ENCODE data around the gene RPL21.

RPL21 gene

DNA sequence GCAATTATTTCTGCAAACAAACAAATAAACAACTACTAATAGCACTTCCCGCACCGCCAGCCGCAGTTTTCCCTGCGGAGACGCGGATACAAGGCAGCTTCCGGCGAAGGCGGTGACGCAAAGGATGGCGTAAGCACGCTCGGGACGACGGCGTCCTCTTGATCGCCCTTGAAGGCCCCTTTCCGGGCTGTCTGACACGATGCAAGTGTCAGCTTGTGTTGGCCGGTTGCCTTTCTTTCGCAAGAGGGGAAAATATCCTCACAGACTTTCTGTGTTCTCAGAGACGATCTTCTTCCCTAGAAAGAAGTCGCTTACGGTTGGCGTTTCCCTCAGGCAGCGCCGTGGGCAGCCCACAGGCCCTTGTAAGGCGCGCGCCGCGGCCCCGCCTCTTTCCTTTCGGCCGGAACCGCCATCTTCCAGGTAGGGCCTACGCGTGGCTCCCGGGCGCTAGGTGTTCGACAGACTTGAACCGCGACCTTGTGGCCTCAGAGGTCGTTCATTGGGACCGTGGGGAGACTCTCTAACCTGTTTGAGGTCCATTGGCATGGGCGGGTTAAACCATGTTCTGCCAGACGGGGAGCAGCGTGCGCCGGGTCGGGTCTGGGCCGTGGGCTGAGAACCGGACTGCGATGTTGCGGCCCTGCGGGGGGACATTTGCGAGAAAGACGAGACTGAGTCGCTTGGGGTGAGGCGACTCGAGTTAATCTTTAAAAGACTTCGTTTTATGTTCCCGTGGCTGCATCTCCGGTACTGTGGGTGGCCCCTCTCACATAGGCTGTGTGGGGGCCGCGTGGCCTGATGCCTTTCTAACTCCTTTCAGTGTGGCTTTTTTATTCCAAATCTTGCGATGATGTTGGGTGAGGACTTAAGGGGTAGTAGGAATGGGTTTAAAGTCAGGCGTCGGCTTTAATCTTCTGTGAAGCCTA lies at the start of gene RPL21:
Gene RPL21, plus strand, starts transcription at position 393 of the 926 bp plus-strand sequence. CDS start 2,219 bp downstream, outside the sequence.
- peak within 1 kb of the TSS; percentile 100 for H3K4me3 ChIP-seq (ENCODE audit: low read depth, low read length)
- TF ChIP-seq, protein P1, sequence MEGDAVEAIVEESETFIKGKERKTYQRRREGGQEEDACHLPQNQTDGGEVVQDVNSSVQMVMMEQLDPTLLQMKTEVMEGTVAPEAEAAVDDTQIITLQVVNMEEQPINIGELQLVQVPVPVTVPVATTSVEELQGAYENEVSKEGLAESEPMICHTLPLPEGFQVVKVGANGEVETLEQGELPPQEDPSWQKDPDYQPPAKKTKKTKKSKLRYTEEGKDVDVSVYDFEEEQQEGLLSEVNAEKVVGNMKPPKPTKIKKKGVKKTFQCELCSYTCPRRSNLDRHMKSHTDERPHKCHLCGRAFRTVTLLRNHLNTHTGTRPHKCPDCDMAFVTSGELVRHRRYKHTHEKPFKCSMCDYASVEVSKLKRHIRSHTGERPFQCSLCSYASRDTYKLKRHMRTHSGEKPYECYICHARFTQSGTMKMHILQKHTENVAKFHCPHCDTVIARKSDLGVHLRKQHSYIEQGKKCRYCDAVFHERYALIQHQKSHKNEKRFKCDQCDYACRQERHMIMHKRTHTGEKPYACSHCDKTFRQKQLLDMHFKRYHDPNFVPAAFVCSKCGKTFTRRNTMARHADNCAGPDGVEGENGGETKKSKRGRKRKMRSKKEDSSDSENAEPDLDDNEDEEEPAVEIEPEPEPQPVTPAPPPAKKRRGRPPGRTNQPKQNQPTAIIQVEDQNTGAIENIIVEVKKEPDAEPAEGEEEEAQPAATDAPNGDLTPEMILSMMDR (IDR thresholded peaks at IDR 0.05; ENCODE audit: control insufficient read depth, extremely low read depth, insufficient read depth): no peak
- peak; percentile 89 for DNase-seq (ENCODE audit: low read depth)

GRCh38 chr13:27201661-27202060 lies 49.7 kb upstream of the RPL21 start:
- H3K4me3 ChIP-seq (ENCODE audit: low read depth, low read length): no peak overlapping the region
- TF ChIP-seq, protein P1 (IDR thresholded peaks at IDR 0.05; ENCODE audit: control insufficient read depth, extremely low read depth, insufficient read depth): no peak
- DNase-seq (ENCODE audit: low read depth): no peak

- TF ChIP-seq, protein P1 (IDR thresholded peaks at IDR 0.05; ENCODE audit: control insufficient read depth, extremely low read depth, insufficient read depth): no peak
- no peak for DNase-seq (ENCODE audit: low read depth)
- H3K4me3 ChIP-seq (ENCODE audit: low read depth, low read length): no peak overlapping the region
Measured at GRCh38 chr13:27203186-27203585, 48.2 kb upstream of the RPL21 start.

GRCh38 chr13:27203854-27204253 lies 47.5 kb upstream of the RPL21 start:
- no peak overlapping the region for H3K4me3 ChIP-seq (ENCODE audit: low read depth, low read length)
- TF ChIP-seq, protein P1 (IDR thresholded peaks at IDR 0.05; ENCODE audit: control insufficient read depth, extremely low read depth, insufficient read depth): 0 out of 2 replicates have a peak, but pooled peaks have one; percentile 21
- no peak for DNase-seq (ENCODE audit: low read depth)

DNA sequence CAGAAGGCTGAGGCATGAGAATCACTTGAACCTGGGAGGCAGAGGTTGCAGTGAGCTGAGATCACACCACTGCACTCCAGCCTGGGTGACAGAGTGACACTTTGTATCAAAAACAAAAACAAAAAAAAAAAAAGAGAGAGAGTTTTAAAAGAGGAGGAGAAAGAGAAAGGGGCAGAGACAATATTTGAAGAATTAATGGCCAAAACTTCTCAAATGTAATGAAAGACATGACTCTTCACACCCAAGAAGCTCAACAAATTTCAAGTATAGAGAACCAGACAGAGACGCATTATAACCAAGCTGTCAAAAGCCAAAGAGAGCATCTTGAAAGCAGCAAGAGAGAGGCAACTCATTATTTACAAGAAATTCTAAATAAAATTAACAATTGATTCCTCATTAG lies 42.8 kb upstream of the RPL21 start:
- TF ChIP-seq, protein P1 (IDR thresholded peaks at IDR 0.05; ENCODE audit: control insufficient read depth, extremely low read depth, insufficient read depth): no peak

GRCh38 chr13:27211271-27211670 lies 40.1 kb upstream of the RPL21 start:
- TF ChIP-seq, protein P1 (IDR thresholded peaks at IDR 0.05; ENCODE audit: control insufficient read depth, extremely low read depth, insufficient read depth): no peak
- no peak overlapping the region for H3K4me3 ChIP-seq (ENCODE audit: low read depth, low read length)
- DNase-seq (ENCODE audit: low read depth): no peak

More for the DNA sequence above, 42.8 kb upstream of the RPL21 start:
- no peak for DNase-seq (ENCODE audit: low read depth)
- no peak overlapping the region for H3K4me3 ChIP-seq (ENCODE audit: low read depth, low read length)
